K562 (cell line): ENCODE measurements around the gene TSC22D2. TPM values are rescaled to one million over a fixed set of nuclear protein-coding genes. Genes with fewer than 3 reads are reported as not detected.

Experiments
- ATAC-seq: fragments of 200-7000 bp; cut with Tn5 transposase; 3 replicates; pipeline ENCODE4 v1.9.1; 2020; ENCODE audit warnings: moderate library complexity
- Bru-seq: library from RNA; stranded (reverse); fragments of 400-500 nt; gene quantifications from one replicate; lab custom pipeline; 2021; lab: Mats Ljungman, UMichigan
- BruChase-seq, 2 experiments: library from RNA; stranded (reverse); fragments of 400-500 nt; gene quantifications; one replicate each; lab custom pipeline; 2021; lab: Mats Ljungman, UMichigan
- BruUV-seq: library from RNA; stranded (reverse); fragments of 400-500 nt; replicated peaks from 2 replicates; lab custom pipeline; 2021; lab: Mats Ljungman, UMichigan
- CTCF ChIA-PET: fragments of 300-600 bp; formaldehyde crosslinking; extraction: SDS; loops from one replicate; lab custom pipeline; 2021; ENCODE audit warnings: low intra/inter-chr PET ratio; lab: Yijun Ruan, JAX
- POLR2A ChIA-PET: fragments of 300-600, 350-650 bp; sonication (Branson Sonifier 250); formaldehyde crosslinking; extraction: SDS; loops from one replicate; lab custom pipeline; 2021; ENCODE audit warnings: antibody characterized with exemption, inconsistent platforms; lab: Yijun Ruan, JAX
- DNase-seq, 4 experiments: peaks; one replicate each; pipeline versions ENCODE4 v3.0.0 to v3.0.0-alpha.2; 2011 to 2018; ENCODE audit warnings: low spot score in 3 of 4, mixed read lengths in 3 of 4; ENCODE audit errors: extremely low read depth in 1 of 4
- FAIRE-seq: peaks from 2 replicates; lab custom pipeline; 2011; peaks lifted over from hg19 to GRCh38; lab: Jason Lieb, UNC
- H2AFZ ChIP-seq: 2 replicates; pipeline ENCODE4 v1.6.0; 2011; ENCODE audit warnings: low read depth, low read length, control low read depth, inconsistent platforms
- H3K27ac ChIP-seq: fragments of 200-600 bp; 3 replicates; pipeline ENCODE4 v1.8.0; 2011; ENCODE audit warnings: low read depth, mild to moderate bottlenecking, control low read depth, inconsistent platforms, low read length, moderate library complexity, mixed read lengths; ENCODE audit errors: extremely low read depth
- H3K27me3 ChIP-seq, 2 experiments: fragments of 300-600 bp in 1 of 2; 2 replicates in 1 of 2; 3 replicates in 1 of 2; pipeline versions ENCODE4 v1.6.0 to v1.8.0; 2011; ENCODE audit warnings: inconsistent platforms in 2 of 2, low read length in 2 of 2, mild to moderate bottlenecking in 1 of 2, mixed read lengths in 1 of 2, moderate library complexity in 1 of 2; ENCODE audit not compliant: control insufficient read depth in 2 of 2, insufficient read depth in 2 of 2
- H3K36me3 ChIP-seq: fragments of 300-600 bp; 3 replicates; pipeline ENCODE4 v1.8.0; 2011; ENCODE audit warnings: mild to moderate bottlenecking, low read length, inconsistent platforms; ENCODE audit not compliant: control insufficient read depth, insufficient read depth
- H3K4me1 ChIP-seq, 2 experiments: fragments of 200-600 bp in 1 of 2; replicated peaks in 1 of 2; 2 replicates in 1 of 2; 3 replicates in 1 of 2; pipeline versions ENCODE4 v1.5.1 to v1.8.0; 2011; ENCODE audit warnings: inconsistent platforms in 2 of 2, low read length in 2 of 2, mild to moderate bottlenecking in 1 of 2, mixed read lengths in 1 of 2, moderate library complexity in 1 of 2; ENCODE audit not compliant: control insufficient read depth in 2 of 2, insufficient read depth in 2 of 2
- H3K4me2 ChIP-seq: 2 replicates; pipeline ENCODE4 v1.6.1; 2011; ENCODE audit warnings: low read length, control low read depth, inconsistent platforms, mixed read lengths; ENCODE audit not compliant: insufficient read depth
- H3K4me3 ChIP-seq: fragments of 200-600 bp; sonication (generic), shearing (Covaris generic); 2 replicates; pipeline ENCODE4 v1.5.1; 2016; ENCODE audit warnings: control low read depth, inconsistent platforms
- H3K79me2 ChIP-seq: fragments of 200-600 bp; 3 replicates; pipeline ENCODE4 v1.8.0; 2011; ENCODE audit warnings: low read length, inconsistent platforms; ENCODE audit not compliant: control insufficient read depth, insufficient read depth
- H3K9ac ChIP-seq, 2 experiments: 2 replicates each; pipeline versions ENCODE4 v1.6.0 to v1.6.1; 2011; ENCODE audit warnings: low read depth in 2 of 2, low read length in 2 of 2, control low read depth in 1 of 2, inconsistent platforms in 1 of 2, mild to moderate bottlenecking in 1 of 2, mixed read lengths in 1 of 2; ENCODE audit not compliant: insufficient read depth in 1 of 2
- H3K9me1 ChIP-seq: one replicate; pipeline ENCODE4 v1.6.0; 2011; ENCODE audit warnings: inconsistent platforms, mild to moderate bottlenecking, low read length, moderate library complexity; ENCODE audit not compliant: control insufficient read depth, insufficient read depth
- H3K9me3 ChIP-seq: replicated peaks from 2 replicates; pipeline ENCODE4 v1.5.1; 2011; ENCODE audit warnings: low read depth, low read length, inconsistent platforms; ENCODE audit not compliant: control insufficient read depth, insufficient read depth
- H4K20me1 ChIP-seq: replicated peaks from 2 replicates; pipeline ENCODE4 v1.6.1; 2011; ENCODE audit warnings: low read length, inconsistent platforms, mixed read lengths; ENCODE audit not compliant: control insufficient read depth, insufficient read depth
- DDX20 ChIP-seq: fragments of 450-650 bp; IDR thresholded peaks from 2 replicates; pipeline ENCODE4 v1.6.1; 2016; ENCODE audit warnings: missing genetic modification characterization, low read depth, mild to moderate bottlenecking, missing compliant biosample characterization, moderate library complexity
- EZH2 ChIP-seq: IDR thresholded peaks from 2 replicates; pipeline ENCODE4 v1.6.1; 2012; ENCODE audit warnings: low read depth, mild to moderate bottlenecking, inconsistent platforms, low read length, borderline replicate concordance
- FOXA3 ChIP-seq, 2 experiments: fragments of 450-650 bp in 1 of 2; sonication (generic) in 1 of 2; formaldehyde crosslinking; IDR thresholded peaks in 1 of 2; conservative IDR thresholded peaks in 1 of 2; 2 replicates each; pipeline versions ENCODE4 v1.4.0 to v1.8.0; 2020 to 2022; ENCODE audit warnings: mild to moderate bottlenecking in 2 of 2, missing genetic modification reagents in 1 of 2
- KLF1 ChIP-seq: fragments of 450-650 bp; IDR thresholded peaks from 2 replicates; pipeline ENCODE4 v1.6.1; 2016; ENCODE audit warnings: missing genetic modification characterization, missing compliant biosample characterization
- MAFF ChIP-seq: IDR thresholded peaks from 2 replicates; pipeline ENCODE4 v1.6.1; 2012; ENCODE audit warnings: low read length, improper control_type of control experiment
- MTA2 ChIP-seq: fragments of 450-650 bp; IDR thresholded peaks from 2 replicates; pipeline ENCODE4 v1.6.1; 2016; ENCODE audit warnings: low read depth
- SRSF3 ChIP-seq: fragments of 200-400 bp; formaldehyde crosslinking; IDR thresholded peaks from 2 replicates; pipeline ENCODE4 v1.6.1; 2016; ENCODE audit warnings: mild to moderate bottlenecking, low read length, moderate library complexity; ENCODE audit not compliant: insufficient read depth
- WGBS: fragments of 100-300 bp; shearing (Covaris generic); methylation state at CpG from one replicate; pipeline ENCODE4 v1.1.6; 2016; ENCODE audit warnings: low coverage, mixed read lengths; ENCODE audit not compliant: insufficient coverage; ENCODE audit errors: missing lambda C conversion rate; 5-methylcytosine and 5-hydroxymethylcytosine counted together
- in situ Hi-C: fragments of 300-500 bp; cut with MboI; formaldehyde crosslinking; loops from 4 replicates; pipeline ENCODE4 v1.15.0; 2018; ENCODE audit warnings: inconsistent platforms, mixed read lengths
- intact Hi-C: fragments of 100-400 bp; cut with micrococcal nuclease; formaldehyde crosslinking; loops from 2 replicates; pipeline ENCODE4 v1.14.2; 2022
- long read RNA-seq, 3 experiments: library from polyadenylated mRNA in 2 of 3; library from RNA in 1 of 3; unstranded in 2 of 3; stranded (forward) in 1 of 3; transcript quantifications; one replicate each; pipeline ENCODE4 v2.0.0, GENCODE V29; 2019 to 2022
- polyA minus RNA-seq, 3 experiments: library from RNA; depleted of rRNA, polyadenylated mRNA; stranded (reverse); fragments of >200 nt; gene quantifications; 2 replicates each; pipeline ENCODE4 v1.2.3, GENCODE V29; 2011
- polyA plus RNA-seq, 8 experiments: library from polyadenylated mRNA; depleted of rRNA in 4 of 8; stranded (reverse) in 5 of 8; unstranded in 3 of 8; fragments of >200 nt; fragmentation: Nextera tagmentation in 2 of 8; fragmentation: Illumina TruSeq in 1 of 8; extraction: Ambion mirVana in 2 of 8; extraction: Trizol in 1 of 8; gene quantifications; 2 replicates each; pipeline versions ENCODE4 v1.2.1 to v1.2.3, GENCODE V29; 2011 to 2014; ENCODE audit warnings: inconsistent platforms in 1 of 8, missing spikeins in 1 of 8
- total RNA-seq, 7 experiments: library from RNA; depleted of rRNA in 6 of 7; stranded (reverse); fragments of >200 nt in 6 of 7; fragmentation: Illumina TruSeq in 2 of 7; extraction: Trizol in 2 of 7; gene quantifications; 2 replicates each; pipeline versions ENCODE4 v1.2.1 to v1.2.3, GENCODE V29; 2011 to 2021; ENCODE audit warnings: low replicate concordance in 1 of 7
- TF ChIP-seq, protein P1 (sequence below): fragments of 250-450 bp; sonication (Bioruptor Pico); IDR thresholded peaks from 2 replicates; pipeline ENCODE4 v1.9.0; 2021; ENCODE audit warnings: mild to moderate bottlenecking, inconsistent platforms
- TF ChIP-seq, protein P2 (sequence below): IDR thresholded peaks from 2 replicates; pipeline ENCODE4 v1.6.1; 2016; ENCODE audit warnings: missing genetic modification characterization, missing compliant biosample characterization

TSC22D2 gene
- total RNA-seq (2011; cell fraction: chromatin; rRNA removed; ENCODE audit: low replicate concordance), result 46.2 and 128 TPM in 2 replicates
- 25.0 and 35.4 TPM in 2 replicates for total RNA-seq (2011; cell fraction: nucleolus; rRNA removed)
- 54.4 and 79.5 TPM in 2 replicates for total RNA-seq (2011; cell fraction: nucleoplasm; rRNA removed)
- total RNA-seq (2014; rRNA removed) (5.5 and 6.3 TPM in 2 replicates), total RNA-seq (2014; rRNA removed; fragmentation: Illumina TruSeq; extraction: Trizol) (19.3 and 20.4 TPM in 2 replicates), total RNA-seq (2015; rRNA removed; fragmentation: Illumina TruSeq; extraction: Trizol) (12.9 and 16.3 TPM in 2 replicates), total RNA-seq (2021) (28.1 and 31.3 TPM in 2 replicates), polyA plus RNA-seq (2011; rRNA removed) (17.8 and 18.4 TPM in 2 replicates), polyA plus RNA-seq (2014; fragmentation: Illumina TruSeq; extraction: Trizol) (24.6 and 29.3 TPM in 2 replicates), polyA plus RNA-seq (2014; fragmentation: Nextera tagmentation; extraction: Ambion mirVana) (10 to 100 TPM; 21.7 to 44.0 TPM), polyA plus RNA-seq (2014; rRNA removed) (11.4 and 14.1 TPM in 2 replicates), polyA minus RNA-seq (2011; rRNA and poly(A)+ RNA removed) (44.1 and 49.7 TPM in 2 replicates), Bru-seq, nascent RNA (percentile 97 among the genes with signal in this experiment), BruChase-seq, experiment 1, labeled RNA remaining after a 2-hour chase (percentile 97 among the genes with signal in this experiment), BruChase-seq, experiment 2, labeled RNA remaining after a 6-hour chase (percentile 98 among the genes with signal in this experiment)
- polyA plus RNA-seq (2011; cell fraction: cytosol; rRNA removed), result 5.1 and 7.1 TPM in 2 replicates
- 25.0 and 33.7 TPM in 2 replicates for polyA plus RNA-seq (2011; cell fraction: nucleus; rRNA removed)
- polyA plus RNA-seq (2012), result 13.5 and 19.8 TPM in 2 replicates
- polyA minus RNA-seq (2011; cell fraction: cytosol; rRNA and poly(A)+ RNA removed), result 18.9 and 26.2 TPM in 2 replicates
- polyA minus RNA-seq (2011; cell fraction: nucleus; rRNA and poly(A)+ RNA removed), result 51.2 and 64.6 TPM in 2 replicates
- long read RNA-seq, experiment 1, full-length matches to known transcripts, result 367 of 412 reads
- long read RNA-seq, experiment 1, partial matches to known transcripts, result 14 of 412 reads
- long read RNA-seq, experiment 1, other reads (novel, unspliced or antisense), result 31 of 412 reads
- long read RNA-seq, experiment 2, partial matches to known transcripts, result 0 of 17 reads
- long read RNA-seq, experiment 2, other reads (novel, unspliced or antisense), result 16 of 17 reads
- long read RNA-seq, experiment 3, full-length matches to known transcripts, result 7 of 18 reads
- long read RNA-seq, experiment 3, partial matches to known transcripts, result 1 of 18 reads
- long read RNA-seq, experiment 3, other reads (novel, unspliced or antisense), result 10 of 18 reads

DNA sequence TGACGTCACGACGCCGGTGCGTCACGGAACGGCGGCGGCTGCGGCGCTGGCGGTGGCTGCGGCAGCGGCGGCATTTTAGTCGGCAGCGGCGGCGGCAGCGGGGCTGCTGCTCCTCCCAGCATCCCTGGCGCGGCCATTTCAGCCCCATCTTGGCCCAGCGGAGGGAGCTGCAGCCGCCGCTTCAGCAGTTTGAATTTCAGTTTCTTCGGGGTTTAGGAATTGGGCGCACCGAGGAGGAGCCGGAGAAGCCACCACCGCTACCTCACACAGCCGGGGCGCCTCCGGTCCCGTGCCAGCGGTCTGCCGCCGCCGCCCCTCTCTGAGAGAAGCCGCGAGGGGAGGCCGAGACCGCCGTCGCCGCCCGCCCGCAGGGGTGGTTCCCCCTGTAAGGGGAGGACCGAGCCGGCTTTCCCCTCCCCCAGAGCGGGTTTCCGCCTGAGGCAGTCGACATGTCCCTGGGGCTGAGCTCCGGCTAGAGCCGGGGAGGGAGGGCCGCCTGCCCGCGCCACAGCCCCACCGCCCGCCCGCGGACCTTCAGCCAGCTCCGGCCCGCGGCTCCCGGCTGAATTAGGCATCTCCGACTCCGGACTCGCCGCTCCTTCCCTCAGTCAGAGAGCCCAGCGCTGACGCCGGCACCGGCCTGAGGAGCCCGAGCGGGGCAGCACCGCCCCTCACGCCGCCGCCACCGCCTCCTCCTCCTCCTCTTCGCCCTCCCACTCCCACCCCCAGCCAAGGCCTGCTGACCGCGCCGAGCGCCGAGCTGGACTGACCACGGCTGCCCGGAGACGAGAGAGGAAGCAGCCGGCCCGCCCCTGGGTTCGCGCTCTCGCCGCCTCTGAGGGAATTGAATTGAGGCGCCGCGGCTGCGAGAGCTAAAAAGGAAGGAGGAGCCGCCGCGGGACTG is at the start of gene TSC22D2:
Gene TSC22D2 (plus strand): TSS at position 78 of the 904 bp plus-strand sequence. CDS start 1,053 bp downstream, outside the sequence.
- intact Hi-C loops (loop anchor here (5.0 kb wide), 2 partner anchors 36 to 106 kb away; no protein-coding TSS in a partner anchor), in situ Hi-C loops (no loop called here)
- FAIRE-seq, result peak; percentile 71
- H3K9ac ChIP-seq, result peak within 1 kb of the TSS; percentile 89 to 99
- peaks cover 49% of the 10 kb centered on the region for H3K79me2 ChIP-seq
- peak within 1 kb of the TSS; percentile 97 for H3K27ac ChIP-seq
- under 1% methylated on average over 47 of the region's 102 CpGs for WGBS
- H3K4me2 ChIP-seq, result peak within 1 kb of the TSS; percentile 92
- H2AFZ ChIP-seq, result peak within 1 kb of the TSS; percentile 84
- H3K9me3 ChIP-seq, result no peaks in the 10 kb centered on the region
- DNase-seq, result peak; percentile 90 to 97 (median 92)
- CTCF ChIA-PET, result interaction anchor here (3.8 kb wide), 1 partner anchor 87 kb away, joined by 26 read pairs; no protein-coding TSS in a partner anchor
- H3K4me3 ChIP-seq, result peak within 1 kb of the TSS; percentile 81
- peaks cover 0 to 25% of the 10 kb centered on the region in 2 experiments; a peak in 2 of 5 replicates for H3K4me1 ChIP-seq
- BruUV-seq, result no TSS peak
- H3K27me3 ChIP-seq, result no peaks in the 10 kb centered on the region
- POLR2A ChIA-PET, result interaction anchor here (0.6 to 2.8 kb wide), 23 partner anchors 9 to 1252 kb away, joined by 3 to 30 read pairs (median 4); partner anchors contain the start of genes EIF2A, SERP1 and SIAH2
- H3K36me3 ChIP-seq, result peaks cover 23% of the 10 kb centered on the region
- peaks cover 32% of the 10 kb centered on the region for H4K20me1 ChIP-seq
- ATAC-seq, result peak; percentile 74
- no peaks in the 10 kb centered on the region for H3K9me1 ChIP-seq
- peak; percentile 60; the same call in 1 of the 2 replicates for TF ChIP-seq KLF1 (tag)
- no peak for TF ChIP-seq DDX20 (tag)
- TF ChIP-seq MAFF, result no peak
- no peak for TF ChIP-seq SRSF3
- TF ChIP-seq, protein P1, sequence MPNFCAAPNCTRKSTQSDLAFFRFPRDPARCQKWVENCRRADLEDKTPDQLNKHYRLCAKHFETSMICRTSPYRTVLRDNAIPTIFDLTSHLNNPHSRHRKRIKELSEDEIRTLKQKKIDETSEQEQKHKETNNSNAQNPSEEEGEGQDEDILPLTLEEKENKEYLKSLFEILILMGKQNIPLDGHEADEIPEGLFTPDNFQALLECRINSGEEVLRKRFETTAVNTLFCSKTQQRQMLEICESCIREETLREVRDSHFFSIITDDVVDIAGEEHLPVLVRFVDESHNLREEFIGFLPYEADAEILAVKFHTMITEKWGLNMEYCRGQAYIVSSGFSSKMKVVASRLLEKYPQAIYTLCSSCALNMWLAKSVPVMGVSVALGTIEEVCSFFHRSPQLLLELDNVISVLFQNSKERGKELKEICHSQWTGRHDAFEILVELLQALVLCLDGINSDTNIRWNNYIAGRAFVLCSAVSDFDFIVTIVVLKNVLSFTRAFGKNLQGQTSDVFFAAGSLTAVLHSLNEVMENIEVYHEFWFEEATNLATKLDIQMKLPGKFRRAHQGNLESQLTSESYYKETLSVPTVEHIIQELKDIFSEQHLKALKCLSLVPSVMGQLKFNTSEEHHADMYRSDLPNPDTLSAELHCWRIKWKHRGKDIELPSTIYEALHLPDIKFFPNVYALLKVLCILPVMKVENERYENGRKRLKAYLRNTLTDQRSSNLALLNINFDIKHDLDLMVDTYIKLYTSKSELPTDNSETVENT (CRISPR knock-in tag), result 0 out of 2 replicates have a peak, but pooled peaks have one; percentile 48
- TF ChIP-seq EZH2, result no peak
- 0 out of 4 replicates have a peak, but pooled peaks of 1 of the 2 experiments have one; percentile 33 for TF ChIP-seq FOXA3 (CRISPR knock-in tag; conservative IDR thresholded peaks at IDR 0.05 in 1 of 2, IDR thresholded peaks at IDR 0.05 in 1 of 2)
- TF ChIP-seq, protein P2, sequence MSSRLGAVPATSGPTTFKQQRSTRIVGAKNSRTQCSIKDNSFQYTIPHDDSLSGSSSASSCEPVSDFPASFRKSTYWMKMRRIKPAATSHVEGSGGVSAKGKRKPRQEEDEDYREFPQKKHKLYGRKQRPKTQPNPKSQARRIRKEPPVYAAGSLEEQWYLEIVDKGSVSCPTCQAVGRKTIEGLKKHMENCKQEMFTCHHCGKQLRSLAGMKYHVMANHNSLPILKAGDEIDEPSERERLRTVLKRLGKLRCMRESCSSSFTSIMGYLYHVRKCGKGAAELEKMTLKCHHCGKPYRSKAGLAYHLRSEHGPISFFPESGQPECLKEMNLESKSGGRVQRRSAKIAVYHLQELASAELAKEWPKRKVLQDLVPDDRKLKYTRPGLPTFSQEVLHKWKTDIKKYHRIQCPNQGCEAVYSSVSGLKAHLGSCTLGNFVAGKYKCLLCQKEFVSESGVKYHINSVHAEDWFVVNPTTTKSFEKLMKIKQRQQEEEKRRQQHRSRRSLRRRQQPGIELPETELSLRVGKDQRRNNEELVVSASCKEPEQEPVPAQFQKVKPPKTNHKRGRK, result no peak
- no peak for TF ChIP-seq MTA2
